GM19395 (cell line): ENCODE measurements around the gene MRPL43.
"Not testable (repeated sequence)": the region's sequence is repeated elsewhere in the genome, so short reads cannot be mapped to it uniquely, and the experiment has no call there.

Experiments used
- ATAC-seq: cut with Tn5 transposase; IDR thresholded peaks from one replicate; pipeline ENCODE4 v1.9.1; 2021; ENCODE audit warnings: mild to moderate bottlenecking, moderate library complexity; ENCODE audit not compliant: unreplicated experiment

The MRPL43 gene

DNA sequence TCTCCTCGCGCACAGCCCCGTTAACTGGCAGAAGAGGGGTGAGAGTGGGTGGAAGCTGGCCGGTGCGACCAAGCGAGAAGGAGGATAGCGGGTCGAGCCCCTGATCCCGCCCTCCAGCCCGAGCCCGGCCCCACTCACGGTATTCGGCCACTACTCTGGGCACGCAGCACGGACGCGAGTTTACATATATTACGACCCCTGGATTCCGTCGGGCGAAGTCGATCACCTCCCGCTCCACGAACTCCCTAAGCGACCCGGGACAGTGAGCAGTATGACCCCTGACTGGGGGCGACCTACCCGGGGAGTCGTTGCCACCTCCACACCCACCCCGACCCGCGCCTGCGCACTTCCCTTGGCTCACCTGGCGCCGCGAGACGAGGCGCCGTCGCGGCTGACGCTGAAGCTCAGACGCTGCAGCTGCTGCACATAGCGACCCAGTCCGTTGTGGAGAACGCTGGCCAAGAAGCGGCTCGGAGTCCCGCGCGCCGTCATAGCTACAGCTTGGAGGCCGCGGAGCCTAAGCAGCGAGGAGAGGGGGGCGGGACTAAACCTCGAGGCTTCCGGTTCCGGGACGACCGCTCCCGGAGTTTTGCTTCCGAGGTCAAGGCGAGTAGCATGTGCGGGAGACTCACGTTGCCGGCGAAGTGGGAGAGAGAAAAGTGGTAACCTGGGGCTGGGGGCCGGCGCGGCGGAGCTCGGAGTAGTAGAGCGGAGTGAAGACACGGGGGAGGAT, at the start of gene MRPL43, which contains the start of gene TWNK:
Gene MRPL43 (minus strand): TSS at position 546 of the 733 bp plus-strand sequence. CDS start 54 bp downstream, at position 492.
Gene TWNK (plus strand): TSS at position 592 of the 733 bp plus-strand sequence. CDS start 668 bp downstream, outside the sequence.
- peak; percentile 90 for ATAC-seq

GRCh38 chr10:101036726-101037125, 49.4 kb upstream of the MRPL43 start:
- no peak for ATAC-seq

GRCh38 chr10:101035916-101036702, 48.8 kb upstream of the MRPL43 start:
- no peak for ATAC-seq

DNA sequence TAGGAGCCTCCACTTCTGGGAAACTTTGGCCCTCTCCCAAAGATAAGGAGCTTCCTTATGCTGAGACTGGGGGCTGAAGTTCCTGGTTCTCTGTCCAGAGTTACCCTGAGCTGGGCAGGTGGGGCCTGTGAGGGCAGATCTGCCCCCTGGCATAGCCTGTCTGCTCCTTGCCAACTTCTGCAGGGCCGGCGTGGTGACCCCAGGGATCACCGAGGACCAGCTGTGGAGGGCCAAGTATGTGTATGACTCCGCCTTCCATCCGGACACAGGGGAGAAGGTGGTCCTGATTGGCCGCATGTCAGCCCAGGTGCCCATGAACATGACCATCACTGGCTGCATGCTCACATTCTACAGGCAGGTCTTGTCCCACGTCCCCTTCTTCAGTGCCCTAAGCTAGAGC, 48.0 kb upstream of the MRPL43 start:
- no peak for ATAC-seq

GRCh38 chr10:101034404-101034803, 47.1 kb upstream of the MRPL43 start:
- not testable (repeated sequence) for ATAC-seq

- no peak for ATAC-seq
These were observed 46.0 kb upstream of the MRPL43 start for GRCh38 chr10:101033276-101033675.

- ATAC-seq: peak; percentile 26
These were observed 45.4 kb upstream of the MRPL43 start for GRCh38 chr10:101032637-101033224.

- ATAC-seq: peak; percentile 47
These were observed 44.7 kb upstream of the MRPL43 start for GRCh38 chr10:101031796-101032636.

DNA sequence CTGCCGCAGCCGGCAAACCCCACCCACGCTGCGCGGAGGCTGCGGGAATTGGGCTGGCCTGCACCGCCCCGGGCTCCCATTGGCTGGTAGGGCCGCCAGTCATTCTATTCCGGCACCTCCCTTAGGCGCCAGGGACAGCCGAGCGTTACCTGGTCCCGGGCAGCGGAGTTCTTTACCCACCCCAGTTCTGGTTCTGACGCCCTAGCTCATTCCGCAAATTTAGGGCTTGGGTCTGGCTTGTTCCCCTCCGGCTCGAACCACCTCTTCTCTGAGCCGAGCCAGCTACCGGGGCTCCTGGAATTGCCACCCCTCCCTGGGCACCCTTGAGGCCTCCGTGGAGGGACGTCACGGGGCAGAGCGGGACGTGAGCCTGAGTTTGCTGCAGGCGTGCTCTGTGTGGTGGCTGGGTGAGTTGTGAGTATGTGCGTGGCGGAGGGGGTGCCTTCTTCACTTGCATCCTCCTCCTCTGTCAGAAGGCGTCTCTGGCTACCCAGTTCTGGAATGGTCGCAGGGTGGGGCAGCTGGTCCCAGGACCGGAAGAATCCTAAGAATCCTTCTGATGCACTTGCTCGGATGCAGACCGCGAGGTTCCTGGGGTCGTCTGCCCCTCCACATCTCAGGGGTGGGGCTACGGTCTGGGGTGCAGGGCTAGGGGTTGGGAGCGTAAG, 44.0 kb upstream of the MRPL43 start, which contains the start of the genes PDZD7 and SFXN3:
Gene PDZD7 (minus strand): TSS at position 2 of the 668 bp plus-strand sequence. CDS start 910 bp downstream, outside the sequence.
Gene SFXN3 (plus strand): TSS at position 107 of the 668 bp plus-strand sequence. CDS start 3,461 bp downstream, outside the sequence.
- ATAC-seq: peak; percentile 89

- no peak for ATAC-seq
These were observed 43.3 kb upstream of the MRPL43 start for GRCh38 chr10:101030496-101031127.

- ATAC-seq: no peak
These were observed 42.4 kb upstream of the MRPL43 start for GRCh38 chr10:101029520-101030295.

GRCh38 chr10:101028446-101029337, 41.4 kb upstream of the MRPL43 start:
- ATAC-seq: no peak

- ATAC-seq: no peak
These were observed 39.9 kb upstream of the MRPL43 start for GRCh38 chr10:101027106-101027720.

DNA sequence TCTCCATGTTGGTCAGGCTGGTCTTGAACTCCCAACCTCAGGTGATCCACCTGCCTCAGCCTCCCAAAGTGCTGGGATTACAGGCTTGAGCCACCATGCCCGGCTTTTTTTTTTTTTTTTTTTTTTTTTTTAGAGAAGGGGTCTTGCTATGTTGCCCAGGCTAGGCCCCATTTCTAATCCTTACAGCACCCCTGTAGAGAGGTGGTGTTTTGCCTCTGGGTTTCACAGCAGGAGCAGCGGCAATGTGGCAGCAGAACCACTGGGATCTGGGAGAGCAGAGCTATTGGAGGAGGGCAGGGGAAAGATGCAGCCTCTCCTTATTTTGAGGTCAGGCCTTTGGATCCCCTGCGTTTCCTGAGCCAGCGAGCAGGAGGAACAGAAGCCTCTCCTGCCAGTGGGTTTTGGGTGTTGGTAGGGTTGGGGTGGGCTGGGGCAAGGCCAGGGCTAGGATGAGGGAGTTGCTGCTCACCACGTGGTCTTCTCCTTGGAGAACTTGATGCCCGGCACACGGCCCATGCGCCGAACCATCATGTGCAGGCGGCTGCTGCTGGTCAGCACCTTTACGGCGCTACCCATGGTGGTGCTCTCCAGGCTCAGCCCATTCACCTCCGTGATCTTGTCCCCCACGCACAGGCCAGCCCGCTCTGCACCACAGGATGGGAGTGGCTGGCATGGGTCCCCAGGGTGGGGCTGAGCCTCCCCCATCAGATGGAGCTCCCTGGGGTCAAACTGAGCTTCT, 35.8 kb upstream of the MRPL43 start:
- no peak for ATAC-seq

GRCh38 chr10:101021692-101022251, 34.5 kb upstream of the MRPL43 start:
- ATAC-seq: no peak

DNA sequence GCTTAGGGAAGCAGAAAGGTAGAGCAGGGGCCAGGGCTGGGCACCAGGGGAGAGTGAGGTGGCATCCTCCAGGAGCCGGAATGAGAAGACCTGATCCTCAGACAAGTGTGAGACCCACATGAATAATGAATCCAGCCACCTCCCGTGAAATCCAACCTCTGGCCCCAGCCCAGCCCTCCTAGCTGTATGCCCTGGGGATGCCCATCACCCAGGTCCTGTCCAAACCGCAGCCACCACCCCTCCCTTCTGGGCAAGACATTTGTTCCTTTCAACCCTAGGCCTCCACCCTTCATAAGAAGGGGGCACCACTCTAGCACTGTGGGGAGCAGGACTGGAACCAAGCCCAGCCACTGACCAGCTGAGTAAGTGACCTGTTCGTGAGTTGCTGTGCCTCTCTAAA, 33.9 kb upstream of the MRPL43 start:
- no peak for ATAC-seq
